Upper lobe of left lung (tissue), 6 donors: Measurements from ENCODE around the gene HOXC13. TPM values are rescaled to one million over a fixed set of nuclear protein-coding genes. Genes with fewer than 3 reads are reported as not detected.

Source experiments
- ATAC-seq, 2 donors: fragments of 200-7000 bp; cut with Tn5 transposase; one replicate each; pipeline ENCODE4 v1.9.1; 2022; ENCODE audit warnings: mild to moderate bottlenecking in 2 of 2, moderate library complexity in 2 of 2; ENCODE audit not compliant: low FRiP score in 2 of 2
- DNase-seq, 2 donors: peaks; one replicate each; pipeline ENCODE4 v3.0.0-alpha.2; 2019 to 2020
- H3K27ac ChIP-seq, 4 donors: fragments of 200-600 bp; sonication (generic); one replicate each; pipeline ENCODE4 v1.5.1; 2016 to 2019
- H3K27me3 ChIP-seq, 4 donors: fragments of 200-600 bp; sonication (generic); one replicate each; pipeline ENCODE4 v1.5.1; 2017 to 2019
- H3K36me3 ChIP-seq, 4 donors: fragments of 200-600 bp; sonication (generic); one replicate each; pipeline ENCODE4 v1.5.1; 2016 to 2019
- H3K4me1 ChIP-seq, 4 donors: fragments of 200-600 bp; sonication (generic); one replicate each; pipeline ENCODE4 v1.5.1; 2018 to 2019
- H3K4me3 ChIP-seq, 4 donors: fragments of 200-600 bp; sonication (generic); one replicate each; pipeline ENCODE4 v1.5.1; 2017 to 2019; ENCODE audit warnings: mild to moderate bottlenecking in 2 of 4, moderate library complexity in 1 of 4
- H3K9me3 ChIP-seq, 4 donors: fragments of 200-600 bp; sonication (generic); one replicate each; pipeline ENCODE4 v1.5.1; 2018 to 2019
- CTCF ChIP-seq, 6 experiments: fragments of 450-650 bp in 4 of 6; fragments of 200-600 bp in 2 of 6; sonication (generic) in 2 of 6; IDR thresholded peaks; one replicate each; pipeline ENCODE4 v1.5.1; 2016 to 2019; ENCODE audit warnings: antibody characterized with exemption in 6 of 6
- EP300 ChIP-seq, 4 donors: sonication (generic); formaldehyde crosslinking; IDR thresholded peaks; one replicate each; pipeline ENCODE4 v1.5.1; 2017; ENCODE audit warnings: antibody characterized with exemption in 4 of 4, control low read depth in 2 of 4
- POLR2A ChIP-seq, 4 donors: fragments of 450-650 bp; IDR thresholded peaks; one replicate each; pipeline ENCODE4 v1.5.1; 2016 to 2017; ENCODE audit warnings: antibody characterized with exemption in 4 of 4, mild to moderate bottlenecking in 2 of 4
- POLR2AphosphoS5 ChIP-seq, 2 donors: sonication (generic); formaldehyde crosslinking; IDR thresholded peaks; one replicate each; pipeline ENCODE4 v1.5.1; 2017; ENCODE audit warnings: antibody characterized with exemption in 2 of 2
- WGBS, 2 donors: methylation state at CpG; one replicate each; pipeline ENCODE4 v1.1.5; 2017 to 2018; 5-methylcytosine and 5-hydroxymethylcytosine counted together
- total RNA-seq, 6 donors: library from RNA; depleted of rRNA in 4 of 6; stranded (reverse); fragments of >200 nt in 4 of 6; gene quantifications; one replicate each; pipeline versions ENCODE4 v1.1.0 to v1.2.1, GENCODE V29; 2016 to 2021
- donor health status: DM: no; HTN: no; CAD: no; lungs with moderate emphysema.
- donor health status: DM: no; HTN: yes; CAD: no; lungs with severe emphysema.

HOXC13 gene
- total RNA-seq, 6 donors from 2014 or later: not detected

DNA sequence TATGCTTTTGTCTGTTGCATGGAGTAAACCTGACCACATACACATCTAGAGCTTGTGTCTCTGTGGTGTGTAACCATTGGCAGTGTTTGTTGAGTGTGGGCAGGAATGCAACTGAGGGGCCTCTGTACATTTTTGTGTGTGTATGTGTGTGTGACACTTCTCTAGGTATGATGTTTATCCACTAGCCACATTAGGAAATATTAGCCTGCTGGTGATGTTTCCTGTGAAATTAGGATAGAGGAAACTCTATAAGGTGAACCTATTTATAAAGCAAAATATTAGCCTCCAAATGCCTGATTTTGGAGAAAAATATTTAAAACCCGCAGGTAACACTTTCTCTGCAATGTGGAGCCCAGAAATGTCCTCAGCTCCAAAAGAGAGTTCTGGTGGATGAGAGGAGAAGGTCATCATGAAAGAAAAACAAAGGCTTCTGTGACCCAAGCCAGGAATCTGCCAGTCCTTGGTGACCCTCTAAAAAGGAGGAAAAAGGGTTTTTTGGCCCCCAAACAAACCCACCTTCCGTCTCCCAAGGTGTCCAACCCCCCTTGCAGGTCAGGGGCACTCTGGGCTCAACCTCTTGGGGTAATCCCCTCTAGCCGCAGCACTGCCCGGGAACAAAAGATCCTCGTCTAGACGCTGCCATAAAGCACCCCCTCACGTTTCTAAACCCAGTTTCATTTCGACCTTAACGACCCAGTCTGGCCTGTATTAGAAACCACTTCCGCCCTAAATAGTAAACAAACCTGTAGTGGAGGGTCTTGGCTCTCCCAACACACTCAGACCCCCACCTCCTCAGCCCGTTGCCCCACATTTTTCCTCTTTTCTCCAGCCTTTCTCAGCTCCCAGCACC is 39.2 kb downstream of the HOXC13 start:
- H3K36me3 ChIP-seq: no peaks in the 10 kb centered on the region
- WGBS, 2 donors: 5 to 7% methylated on average over 11 of the region's 11 CpGs
- ATAC-seq (no peak), DNase-seq (no peak)
- peaks cover 22 to 28% (median 25%) of the 10 kb centered on the region in 4 donors for H3K4me1 ChIP-seq
- H3K9me3 ChIP-seq: no peaks in the 10 kb centered on the region
- TF ChIP-seq POLR2A (IDR thresholded peaks at IDR 0.05): no peak
- no peak for TF ChIP-seq CTCF (IDR thresholded peaks at IDR 0.05)
- TF ChIP-seq EP300 (IDR thresholded peaks at IDR 0.05): no peak
- no peak for TF ChIP-seq POLR2AphosphoS5 (IDR thresholded peaks at IDR 0.05)
- no peak overlapping the region for H3K27ac ChIP-seq
- no peak overlapping the region for H3K4me3 ChIP-seq
- H3K27me3 ChIP-seq: peaks cover 11 to 92% (median 50%) of the 10 kb centered on the region in 4 donors

- Histone ChIP-seq H3K4me1 (peaks cover 16 to 26% (median 21%) of the 10 kb centered on the region in 4 donors), H3K27me3 (peaks cover 11 to 92% (median 46%) of the 10 kb centered on the region in 4 donors), H3K36me3 (no peaks in the 10 kb centered on the region), H3K27ac (no peak overlapping the region), H3K4me3 (no peak overlapping the region), H3K9me3 (no peaks in the 10 kb centered on the region)
- ATAC-seq (no peak), DNase-seq (no peak)
- no peak for TF ChIP-seq POLR2AphosphoS5 (IDR thresholded peaks at IDR 0.05)
- TF ChIP-seq POLR2A (IDR thresholded peaks at IDR 0.05): no peak
- TF ChIP-seq EP300 (IDR thresholded peaks at IDR 0.05): no peak
- TF ChIP-seq CTCF (IDR thresholded peaks at IDR 0.05): no peak
- WGBS, 2 donors: 10 to 12% methylated on average over 14 of the region's 15 CpGs
Measured at GRCh38 chr12:53978477-53979356, 40.1 kb downstream of the HOXC13 start.

DNA sequence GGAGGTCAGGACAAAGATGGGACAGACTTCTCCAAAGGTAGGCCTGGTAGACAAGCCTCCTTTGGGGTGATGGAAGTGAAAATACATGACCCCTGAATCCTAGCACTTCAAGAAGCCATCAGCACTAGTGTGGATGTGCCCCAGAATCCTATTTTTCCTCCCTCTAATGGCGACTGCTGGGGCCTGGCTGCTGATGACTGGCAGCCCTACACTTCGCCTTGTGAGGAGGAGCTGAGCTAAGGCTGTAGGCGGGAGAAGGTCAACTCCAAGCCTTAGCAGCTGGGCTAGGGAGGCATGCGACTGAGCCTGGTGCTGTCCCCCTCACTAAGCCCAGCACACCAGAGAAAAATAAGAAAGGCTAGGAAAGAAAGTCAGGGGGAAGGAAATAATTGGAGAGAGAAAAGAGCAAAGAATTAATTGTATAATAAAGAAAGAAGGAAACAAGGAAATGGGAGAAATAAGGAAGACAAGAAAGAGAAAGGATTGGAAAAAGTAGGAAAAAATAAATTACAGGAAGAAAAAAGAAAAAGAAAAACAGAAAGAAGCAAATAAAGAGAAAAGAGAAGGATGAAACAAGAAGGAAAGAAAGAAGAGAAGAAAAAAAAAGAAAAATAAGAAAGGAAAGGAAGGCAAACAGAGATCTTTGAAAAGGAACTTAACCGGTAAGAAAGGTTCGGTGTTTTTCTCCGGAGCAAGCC is 41.6 kb downstream of the HOXC13 start:
- DNase-seq (no peak), ATAC-seq (no peak)
- H3K36me3 ChIP-seq: no peaks in the 10 kb centered on the region
- no peak overlapping the region for H3K27ac ChIP-seq
- WGBS, 2 donors: 18 to 23% methylated on average over 7 of the region's 7 CpGs
- no peaks in the 10 kb centered on the region for H3K9me3 ChIP-seq
- H3K27me3 ChIP-seq: peaks cover 4 to 90% (median 45%) of the 10 kb centered on the region in 4 donors
- TF ChIP-seq POLR2AphosphoS5 (IDR thresholded peaks at IDR 0.05) (no peak), POLR2A (IDR thresholded peaks at IDR 0.05) (no peak), CTCF (IDR thresholded peaks at IDR 0.05) (no peak), EP300 (IDR thresholded peaks at IDR 0.05) (no peak)
- no peak overlapping the region for H3K4me3 ChIP-seq
- peaks cover 7 to 22% (median 19%) of the 10 kb centered on the region in 4 donors for H3K4me1 ChIP-seq

- WGBS, 2 donors: 18 to 32% methylated on average over 15 of the region's 15 CpGs
- DNase-seq (no peak), ATAC-seq (no peak)
- H3K27ac ChIP-seq: no peak overlapping the region
- H3K27me3 ChIP-seq: peaks cover 2 to 90% (median 47%) of the 10 kb centered on the region in 4 donors
- no peaks in the 10 kb centered on the region for H3K9me3 ChIP-seq
- TF ChIP-seq CTCF (IDR thresholded peaks at IDR 0.05) (no peak), POLR2AphosphoS5 (IDR thresholded peaks at IDR 0.05) (no peak), EP300 (IDR thresholded peaks at IDR 0.05) (no peak), POLR2A (IDR thresholded peaks at IDR 0.05) (no peak)
- no peak overlapping the region for H3K4me3 ChIP-seq
- no peaks in the 10 kb centered on the region for H3K36me3 ChIP-seq
- peaks cover 11 to 25% (median 22%) of the 10 kb centered on the region in 4 donors for H3K4me1 ChIP-seq
Measured at GRCh38 chr12:53980802-53981496, 42.3 kb downstream of the HOXC13 start.
